ENCODE results near the gene RABEP2.

DNA sequence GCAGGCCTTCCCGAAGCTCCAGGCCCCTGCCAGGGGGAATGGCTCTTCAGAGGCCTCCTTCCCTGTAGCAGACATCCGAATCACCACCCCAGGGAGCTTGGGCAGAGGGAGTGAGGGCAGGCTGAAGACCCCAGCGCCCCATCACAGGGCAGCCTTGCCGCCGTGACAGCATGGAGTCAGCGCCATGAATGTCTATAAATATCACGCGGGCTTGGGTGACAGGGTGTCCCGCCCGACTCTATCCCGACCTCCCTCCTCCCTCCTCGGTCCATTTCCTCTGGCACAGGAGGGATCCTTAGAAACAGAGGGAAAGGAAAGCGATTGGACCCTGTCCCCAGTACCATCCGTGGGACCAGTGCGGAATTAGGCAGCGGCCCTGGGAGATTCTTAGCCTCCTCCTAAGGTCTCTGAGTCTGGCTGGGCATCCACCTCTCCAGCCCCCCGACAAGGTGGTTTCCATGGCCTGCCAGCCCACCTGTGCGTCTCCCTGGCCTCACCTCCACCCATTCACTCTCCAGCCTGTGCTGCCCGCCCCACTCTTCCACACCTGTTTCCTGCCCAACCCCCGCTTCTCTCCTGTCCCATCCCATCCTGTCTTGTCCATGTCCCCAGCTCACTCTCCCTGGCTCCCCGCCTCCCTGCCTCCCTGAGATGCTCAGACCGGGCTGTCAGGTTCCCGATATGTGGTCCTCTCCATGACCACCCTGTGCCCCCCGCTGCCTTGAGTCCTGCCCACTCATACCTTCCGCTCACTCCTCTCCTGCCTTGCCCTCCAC lies 41.6 kb downstream of the RABEP2 start:
- TF ChIP-seq CTCF (optimal IDR thresholded peaks at IDR 0.05 in 1 of 3, IDR thresholded peaks at IDR 0.05 in 1 of 3, conservative IDR thresholded peaks at IDR 0.05 in 1 of 3; ENCODE audit: extremely low read depth in 1 of 3, insufficient read depth in 2 of 3, low read length in 3 of 3) = no peak
- no peak for TF ChIP-seq EZH2 (IDR thresholded peaks at IDR 0.05; ENCODE audit: low read length)
